ENCODE results near the gene TLR9. TPM values are rescaled to one million over a fixed set of nuclear protein-coding genes. Genes with fewer than 3 reads are reported as not detected.

Gene TLR9
- total RNA-seq, 1 experiment from 2014 or later: not detected

GRCh38 chr3:52197842-52198625 lies 27.4 kb downstream of the TLR9 start, which contains the start of gene ALAS1:
Gene ALAS1, plus strand, starts transcription at chr3:52198160. Its CDS starts 1,082 bp downstream, at chr3:52199242.
- no peak for TF ChIP-seq EZH2phosphoT487 (IDR thresholded peaks at IDR 0.05; ENCODE audit: borderline replicate concordance, low read length)
- ChIA-PET POLR2A (ENCODE audit: unreplicated experiment) (no interaction called here), CTCF (no interaction called here)
- intact Hi-C loops (cut with micrococcal nuclease): loop anchor here (2.0 kb wide), 1 partner anchor 43 kb away; the partner anchor contains the start of gene POC1A
- H2AFZ ChIP-seq (ENCODE audit: low read length): peak within 1 kb of the TSS; percentile 79
- no peaks in the 10 kb centered on the region for H3K9me2 ChIP-seq (replicated peaks; ENCODE audit: low read length)
- H3K4me2 ChIP-seq (ENCODE audit: low read length): peak within 1 kb of the TSS; percentile 95
- TSS peak; percentile 49 for BruUV-seq (replicated peaks)
- no peaks in the 10 kb centered on the region for H3K9me3 ChIP-seq (ENCODE audit: low read length)
- ATAC-seq: peak; percentile 72
- H3K4me3 ChIP-seq (ENCODE audit: low read length): peak within 1 kb of the TSS; percentile 83
- peak within 1 kb of the TSS; percentile 88 for H3K9ac ChIP-seq (ENCODE audit: low read length)
- H3K27me3 ChIP-seq (ENCODE audit: low read length): no peaks in the 10 kb centered on the region
- H3F3A ChIP-seq (ENCODE audit: low read length, unreplicated experiment): no peaks in the 10 kb centered on the region
- peaks cover 38% of the 10 kb centered on the region for H3K79me2 ChIP-seq (ENCODE audit: low read length)
- H3K36me3 ChIP-seq (ENCODE audit: low read depth, low read length): peaks cover 26% of the 10 kb centered on the region
- peaks cover 46% of the 10 kb centered on the region for H3K4me1 ChIP-seq (ENCODE audit: insufficient read depth, low read length)
- H3K27ac ChIP-seq (ENCODE audit: low read length): peak within 1 kb of the TSS; percentile 31
- H4K20me1 ChIP-seq (ENCODE audit: low read length): peaks cover 11% of the 10 kb centered on the region; the same call in 1 of the 2 replicates
- peak; percentile 96 for DNase-seq

GRCh38 chr3:52197499-52197841 lies 28.0 kb downstream of the TLR9 start:
- Histone ChIP-seq H3K27me3 (ENCODE audit: low read length) (no peaks in the 10 kb centered on the region), H3K9me3 (ENCODE audit: low read length) (no peaks in the 10 kb centered on the region), H3K4me2 (ENCODE audit: low read length) (peak overlapping the region; percentile 95), H3K27ac (ENCODE audit: low read length) (peak overlapping the region; percentile 31), H2AFZ (ENCODE audit: low read length) (peak overlapping the region; percentile 79), H3K36me3 (ENCODE audit: low read depth, low read length) (peaks cover 21% of the 10 kb centered on the region), H3K4me3 (ENCODE audit: low read length) (peak overlapping the region; percentile 83; the same call in 1 of the 2 replicates), H3F3A (ENCODE audit: low read length, unreplicated experiment) (no peaks in the 10 kb centered on the region), H3K4me1 (ENCODE audit: insufficient read depth, low read length) (peaks cover 50% of the 10 kb centered on the region), H3K9me2 (replicated peaks; ENCODE audit: low read length) (no peaks in the 10 kb centered on the region), H4K20me1 (ENCODE audit: low read length) (peaks cover 11% of the 10 kb centered on the region; the same call in 1 of the 2 replicates), H3K79me2 (ENCODE audit: low read length) (peaks cover 38% of the 10 kb centered on the region), H3K9ac (ENCODE audit: low read length) (peak overlapping the region; percentile 88)
- intact Hi-C loops (cut with micrococcal nuclease): no loop called here
- CTCF ChIA-PET: no interaction called here
- ATAC-seq (no peak), DNase-seq (no peak)
- POLR2A ChIA-PET (ENCODE audit: unreplicated experiment): no interaction called here
- BruUV-seq (replicated peaks): TSS peak; percentile 88
- TF ChIP-seq EZH2 (IDR thresholded peaks at IDR 0.05; ENCODE audit: low read length, unreplicated experiment) (no peak), EZH2phosphoT487 (IDR thresholded peaks at IDR 0.05; ENCODE audit: borderline replicate concordance, low read length) (no peak), CTCF (conservative IDR thresholded peaks at IDR 0.05; ENCODE audit: low read depth, low read length) (no peak)

GRCh38 chr3:52196977-52197376 lies 28.5 kb downstream of the TLR9 start:
- peaks cover 50% of the 10 kb centered on the region for H3K4me1 ChIP-seq (ENCODE audit: insufficient read depth, low read length)
- BruUV-seq (replicated peaks): no TSS peak
- peak overlapping the region; percentile 95; the same call in 1 of the 2 replicates for H3K4me2 ChIP-seq (ENCODE audit: low read length)
- H3K27me3 ChIP-seq (ENCODE audit: low read length): no peaks in the 10 kb centered on the region
- no peak overlapping the region for H3K27ac ChIP-seq (ENCODE audit: low read length)
- no peaks in the 10 kb centered on the region for H3K9me3 ChIP-seq (ENCODE audit: low read length)
- ATAC-seq (no peak), DNase-seq (peak; percentile 25)
- no peaks in the 10 kb centered on the region for H3F3A ChIP-seq (ENCODE audit: low read length, unreplicated experiment)
- CTCF ChIA-PET: no interaction called here
- peaks cover 17% of the 10 kb centered on the region for H3K36me3 ChIP-seq (ENCODE audit: low read depth, low read length)
- no peaks in the 10 kb centered on the region for H3K9me2 ChIP-seq (replicated peaks; ENCODE audit: low read length)
- no peak for TF ChIP-seq EZH2phosphoT487 (IDR thresholded peaks at IDR 0.05; ENCODE audit: borderline replicate concordance, low read length)
- TF ChIP-seq CTCF (conservative IDR thresholded peaks at IDR 0.05; ENCODE audit: low read depth, low read length): no peak
- TF ChIP-seq EZH2 (IDR thresholded peaks at IDR 0.05; ENCODE audit: low read length, unreplicated experiment): no peak
- 0 out of 2 replicates have a peak overlapping the region, but pooled peaks have one; percentile 79 for H2AFZ ChIP-seq (ENCODE audit: low read length)
- no peak overlapping the region for H3K4me3 ChIP-seq (ENCODE audit: low read length)
- no peak overlapping the region for H3K9ac ChIP-seq (ENCODE audit: low read length)
- POLR2A ChIA-PET (ENCODE audit: unreplicated experiment): no interaction called here
- H3K79me2 ChIP-seq (ENCODE audit: low read length): peaks cover 38% of the 10 kb centered on the region
- intact Hi-C loops (cut with micrococcal nuclease): no loop called here
- H4K20me1 ChIP-seq (ENCODE audit: low read length): peaks cover 11% of the 10 kb centered on the region; the same call in 1 of the 2 replicates
